IMR-90 (cell line): Measurements from ENCODE around the gene RHCE. TPM values are rescaled to one million over a fixed set of nuclear protein-coding genes. Genes with fewer than 3 reads are reported as not detected.
"Not testable (repeated sequence)": the region's sequence is repeated elsewhere in the genome, so short reads cannot be mapped to it uniquely, and the experiment has no call there.

ENCODE experiments used
- ATAC-seq: fragments of 200-7000 bp; cut with Tn5 transposase; 2 replicates; pipeline ENCODE4 v1.9.1; 2020; ENCODE audit warnings: low read depth, mild to moderate bottlenecking, moderate library complexity
- BruUV-seq: library from RNA; stranded (reverse); fragments of 400-500 nt; replicated peaks from 2 replicates; lab custom pipeline; 2021; lab: Mats Ljungman, UMichigan
- CTCF ChIA-PET: fragments of 300-600 bp; formaldehyde crosslinking; extraction: SDS; loops from one replicate; lab custom pipeline; 2021; ENCODE audit warnings: antibody characterized with exemption; lab: Yijun Ruan, JAX
- POLR2A ChIA-PET: fragments of 300-600 bp; sonication (Branson Sonifier 250); formaldehyde crosslinking; loops from one replicate; lab custom pipeline; 2022; ENCODE audit warnings: antibody characterized with exemption; ENCODE audit not compliant: unreplicated experiment; lab: Charles Lee
- DNase-seq: peaks from one replicate; pipeline ENCODE4 v3.0.0; 2013
- H2AFZ ChIP-seq: replicated peaks from 2 replicates; pipeline ENCODE3; 2013; ENCODE audit warnings: low read length, mild to moderate bottlenecking; ENCODE audit not compliant: poor library complexity
- H2AK5ac ChIP-seq: 2 replicates; pipeline ENCODE4 v1.6.1; 2013; ENCODE audit warnings: low read depth, low read length, inconsistent platforms
- H2AK9ac ChIP-seq: replicated peaks from 2 replicates; pipeline ENCODE3; 2013; ENCODE audit warnings: mild to moderate bottlenecking, low read depth, low read length, moderate library complexity; ENCODE audit not compliant: poor library complexity
- H2BK120ac ChIP-seq: 2 replicates; pipeline ENCODE4 v1.6.1; 2013; ENCODE audit warnings: low read depth, low read length, inconsistent platforms
- H2BK15ac ChIP-seq: 3 replicates; pipeline ENCODE4 v1.6.1; 2013; ENCODE audit warnings: low read depth, low read length, inconsistent platforms
- H2BK20ac ChIP-seq: 2 replicates; pipeline ENCODE4 v1.6.1; 2013; ENCODE audit warnings: low read depth, mild to moderate bottlenecking, inconsistent platforms, low read length, moderate library complexity
- H2BK5ac ChIP-seq: 2 replicates; pipeline ENCODE4 v1.6.1; 2013; ENCODE audit warnings: mild to moderate bottlenecking, low read depth, low read length, inconsistent platforms; ENCODE audit not compliant: poor library complexity, severe bottlenecking
- H3K14ac ChIP-seq: replicated peaks from 2 replicates; pipeline ENCODE4 v1.6.1; 2013; ENCODE audit warnings: low read depth, low read length, inconsistent platforms
- H3K18ac ChIP-seq: 2 replicates; pipeline ENCODE4 v1.6.1; 2013; ENCODE audit warnings: low read depth, low read length, control low read depth
- H3K23ac ChIP-seq: 2 replicates; pipeline ENCODE4 v1.6.1; 2013; ENCODE audit warnings: low read depth, low read length, inconsistent platforms
- H3K27ac ChIP-seq: 2 replicates; pipeline ENCODE4 v1.5.1; 2013; ENCODE audit warnings: mild to moderate bottlenecking, control low read depth, low read length; ENCODE audit not compliant: insufficient read depth
- H3K27me3 ChIP-seq: 2 replicates; pipeline ENCODE4 v1.6.1; 2013; ENCODE audit warnings: low read length; ENCODE audit not compliant: control insufficient read depth, insufficient read depth
- H3K36me3 ChIP-seq: 2 replicates; pipeline ENCODE4 v1.6.1; 2013; ENCODE audit warnings: low read length, mixed read lengths; ENCODE audit not compliant: control insufficient read depth, insufficient read depth
- H3K4ac ChIP-seq: 2 replicates; pipeline ENCODE4 v1.6.1; 2013; ENCODE audit warnings: low read depth, low read length, inconsistent platforms
- H3K4me1 ChIP-seq: 2 replicates; pipeline ENCODE4 v1.6.1; 2013; ENCODE audit warnings: low read length, mixed read lengths; ENCODE audit not compliant: control insufficient read depth, insufficient read depth
- H3K4me2 ChIP-seq: 2 replicates; pipeline ENCODE4 v1.6.1; 2013; ENCODE audit warnings: low read depth, mild to moderate bottlenecking, control low read depth, low read length, moderate library complexity
- H3K4me3 ChIP-seq: 2 replicates; pipeline ENCODE4 v1.5.1; 2013; ENCODE audit warnings: low read depth, mild to moderate bottlenecking, control low read depth, low read length, moderate library complexity; ENCODE audit not compliant: insufficient read depth
- H3K56ac ChIP-seq: 2 replicates; pipeline ENCODE4 v1.6.1; 2013; ENCODE audit warnings: low read length, inconsistent platforms; ENCODE audit not compliant: insufficient read depth; ENCODE audit errors: extremely low read depth
- H3K79me1 ChIP-seq, 2 experiments: 2 replicates each; pipeline ENCODE4 v1.6.1; 2013; ENCODE audit warnings: low read length in 2 of 2, inconsistent platforms in 1 of 2, low read depth in 1 of 2
- H3K9ac ChIP-seq: 2 replicates; pipeline ENCODE4 v1.6.1; 2013; ENCODE audit warnings: low read depth, low read length, control low read depth
- H3K9me1 ChIP-seq: 2 replicates; pipeline ENCODE4 v1.6.1; 2013; ENCODE audit warnings: low read length, inconsistent platforms; ENCODE audit not compliant: insufficient read depth
- H3K9me3 ChIP-seq: 2 replicates; pipeline ENCODE4 v1.6.1; 2013; ENCODE audit warnings: low read length; ENCODE audit not compliant: control insufficient read depth, insufficient read depth
- H4K20me1 ChIP-seq: 2 replicates; pipeline ENCODE4 v1.6.1; 2013; ENCODE audit warnings: low read length, inconsistent platforms; ENCODE audit not compliant: insufficient read depth
- H4K5ac ChIP-seq: 2 replicates; pipeline ENCODE4 v1.6.1; 2013; ENCODE audit warnings: mild to moderate bottlenecking, low read depth, low read length, control low read depth
- H4K8ac ChIP-seq, 2 experiments: 2 replicates each; pipeline ENCODE4 v1.6.1; 2013; ENCODE audit warnings: low read depth in 2 of 2, low read length in 2 of 2, control low read depth in 1 of 2, inconsistent platforms in 1 of 2
- H4K91ac ChIP-seq: 2 replicates; pipeline ENCODE4 v1.6.1; 2013; ENCODE audit warnings: low read depth, low read length, inconsistent platforms; ENCODE audit not compliant: insufficient read depth
- WGBS, 2 experiments: methylation state at CpG; one replicate each; pipeline versions ENCODE4 v1.1.5 to v1.1.7; 2013; ENCODE audit warnings: missing lambda C conversion rate in 2 of 2; ENCODE audit not compliant: insufficient read length in 1 of 2; ENCODE audit errors: extremely low coverage in 2 of 2; 5-methylcytosine and 5-hydroxymethylcytosine counted together
- dilution Hi-C: fragments of 300-500 bp; cut with HindIII; formaldehyde crosslinking; loops from one replicate; pipeline ENCODE4 v1.14.3; 2018; ENCODE audit warnings: low sequenced_read_pairs; ENCODE audit not compliant: unreplicated experiment
- in situ Hi-C: fragments of 300-500 bp; cut with MboI; formaldehyde crosslinking; loops from 3 replicates; pipeline ENCODE4 v1.14.3; 2019; ENCODE audit warnings: low sequenced_read_pairs, inconsistent platforms, mixed read lengths
- intact Hi-C: fragments of 100-400 bp; cut with micrococcal nuclease; formaldehyde crosslinking; loops from 2 replicates; pipeline ENCODE4 v1.10.0; 2022
- polyA plus RNA-seq, 3 experiments: library from polyadenylated mRNA; depleted of rRNA; stranded (reverse); fragments of >200 nt; gene quantifications; 2 replicates each; pipeline ENCODE4 v1.2.3, GENCODE V29; 2012; ENCODE audit warnings: low replicate concordance in 1 of 3
- total RNA-seq: library from RNA; depleted of rRNA; stranded (reverse); fragments of >200 nt; gene quantifications from 2 replicates; pipeline ENCODE4 v1.2.3, GENCODE V29; 2012

The RHCE gene
- total and polyA plus RNA-seq, 2 of the 4 experiments (the other 2 are of a cell fraction): 0.54 to 0.62 TPM

DNA sequence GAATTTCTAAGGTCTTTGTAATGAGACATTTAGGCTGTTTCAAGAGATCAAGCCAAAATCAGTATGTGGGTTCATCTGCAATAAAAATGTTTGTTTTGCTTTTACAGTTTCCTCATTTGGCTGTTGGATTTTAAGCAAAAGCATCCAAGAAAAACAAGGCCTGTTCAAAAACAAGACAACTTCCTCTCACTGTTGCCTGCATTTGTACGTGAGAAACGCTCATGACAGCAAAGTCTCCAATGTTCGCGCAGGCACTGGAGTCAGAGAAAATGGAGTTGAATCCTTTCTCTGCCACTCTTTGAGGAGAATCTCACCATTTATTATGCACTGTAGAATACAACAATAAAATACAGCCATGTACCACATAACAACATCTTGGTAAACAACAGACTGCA is 91.8 kb downstream of the RHCE start:
- H3K18ac ChIP-seq, H2BK120ac ChIP-seq, H3K4me3 ChIP-seq, POLR2A ChIA-PET, H2BK20ac ChIP-seq, H2BK5ac ChIP-seq, H3K14ac ChIP-seq, H3K79me1 ChIP-seq, H4K20me1 ChIP-seq, in situ Hi-C loops, H3K23ac ChIP-seq, CTCF ChIA-PET, H4K91ac ChIP-seq, DNase-seq, BruUV-seq, dilution Hi-C loops, ATAC-seq, H3K56ac ChIP-seq, H3K9me3 ChIP-seq, H3K4me1 ChIP-seq, H3K27me3 ChIP-seq, H3K9me1 ChIP-seq, H3K9ac ChIP-seq, H3K27ac ChIP-seq, H3K36me3 ChIP-seq, H4K5ac ChIP-seq, intact Hi-C loops, H2AK5ac ChIP-seq, H2AFZ ChIP-seq, H3K4me2 ChIP-seq, H4K8ac ChIP-seq, H3K4ac ChIP-seq, H2AK9ac ChIP-seq, H2BK15ac ChIP-seq: not testable (repeated sequence)
- WGBS, 2 experiments: no CpG with 5 or more reads among the region's 4 CpGs

- ATAC-seq, H2BK20ac ChIP-seq, dilution Hi-C loops, H2BK120ac ChIP-seq, H3K4me3 ChIP-seq, POLR2A ChIA-PET, H3K4me2 ChIP-seq, H3K23ac ChIP-seq, H3K9ac ChIP-seq, H3K9me1 ChIP-seq, CTCF ChIA-PET, BruUV-seq, H3K27ac ChIP-seq, H2AFZ ChIP-seq, H3K18ac ChIP-seq, H3K14ac ChIP-seq, H2BK15ac ChIP-seq, H4K20me1 ChIP-seq, H2BK5ac ChIP-seq, H3K4me1 ChIP-seq, H3K79me1 ChIP-seq, H2AK5ac ChIP-seq, DNase-seq, H3K36me3 ChIP-seq, H4K5ac ChIP-seq, H3K9me3 ChIP-seq, H4K91ac ChIP-seq, H2AK9ac ChIP-seq, H4K8ac ChIP-seq, H3K56ac ChIP-seq, H3K27me3 ChIP-seq, H3K4ac ChIP-seq, in situ Hi-C loops, intact Hi-C loops: not testable (repeated sequence)
- no CpG with 5 or more reads among the region's 17 CpGs for WGBS, 2 experiments
These were observed 92.5 kb downstream of the RHCE start for GRCh38 chr1:25327864-25328790.
